HK-2 (cell line): Measurements from ENCODE around the gene HCRTR1.

Source experiments
- DNase-seq: peaks from one replicate; pipeline ENCODE4 v3.0.0-alpha.2; 2018; ENCODE audit not compliant: unreplicated experiment

The HCRTR1 gene

DNA sequence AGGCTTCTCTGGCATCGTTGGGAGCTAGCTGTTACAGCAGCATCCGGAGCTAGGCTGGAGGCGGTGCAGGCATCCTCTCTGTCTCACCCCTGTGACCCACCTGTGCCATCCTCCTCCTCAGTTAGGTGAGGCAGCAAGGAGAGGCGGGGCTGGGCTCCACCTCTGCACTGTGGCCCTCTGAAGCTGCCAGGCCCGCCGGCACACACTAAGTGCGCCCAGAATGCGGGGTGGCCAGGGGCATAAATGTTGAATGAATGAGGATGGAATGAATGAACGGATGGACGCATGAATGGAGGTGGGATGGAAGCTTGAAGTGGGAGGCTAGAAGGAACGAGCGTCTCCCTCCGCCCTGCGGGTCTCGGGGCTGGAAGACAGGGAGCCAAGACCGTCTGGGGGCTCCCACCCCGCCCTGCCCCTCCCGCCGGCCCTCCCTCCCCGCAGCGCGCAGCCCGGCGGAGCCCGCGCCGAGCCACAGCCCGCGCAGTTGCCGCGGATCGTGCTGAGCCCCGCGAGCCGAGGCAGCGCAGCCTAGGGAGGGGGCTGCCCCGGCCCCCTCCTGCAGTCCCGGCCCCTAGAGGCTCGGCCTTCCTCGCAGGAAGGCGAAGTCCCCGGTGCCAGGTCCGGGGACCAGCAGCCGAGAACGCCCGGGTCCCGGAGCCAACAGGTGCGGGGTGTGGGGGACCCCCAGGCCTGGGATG, at the start of gene HCRTR1:
Gene HCRTR1 (plus strand): TSS at position 472 of the 698 bp plus-strand sequence. CDS start 1,504 bp downstream, outside the sequence.
- DNase-seq = no peak

DNA sequence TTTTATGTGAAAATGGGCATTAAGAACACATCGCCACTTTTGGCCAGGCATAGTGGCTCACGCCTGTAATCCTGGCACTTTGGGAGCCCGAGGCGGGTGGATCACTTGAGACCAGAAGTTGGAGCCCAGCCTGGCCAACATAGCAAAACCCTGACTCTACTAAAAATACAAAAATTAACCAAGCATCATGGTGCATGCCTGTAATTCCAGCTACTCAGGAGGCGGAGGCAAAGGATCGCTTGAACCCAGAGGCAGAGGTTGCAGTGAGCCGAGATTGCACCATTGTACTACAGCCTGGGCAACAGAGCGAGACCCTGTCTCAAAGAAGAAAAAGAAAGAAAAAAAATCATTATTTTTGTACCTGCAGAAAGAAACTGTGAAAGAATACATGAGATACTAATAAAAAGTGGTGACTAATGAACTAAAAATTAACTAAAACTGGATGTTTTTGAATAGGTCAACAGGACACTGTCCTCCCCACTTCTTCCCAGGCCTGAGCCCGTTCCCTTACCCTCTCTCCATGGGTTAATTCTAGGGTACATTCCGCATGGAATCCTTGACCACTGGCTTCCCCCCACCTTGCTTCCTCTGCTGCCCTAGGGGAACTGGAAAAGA, 49.4 kb upstream of the HCRTR1 start:
- DNase-seq = no peak

- no peak for DNase-seq
Observed at GRCh38 chr1:31568895-31569595, 48.4 kb upstream of the HCRTR1 start.

- no peak for DNase-seq
Observed at GRCh38 chr1:31569596-31570173, 47.8 kb upstream of the HCRTR1 start.

DNA sequence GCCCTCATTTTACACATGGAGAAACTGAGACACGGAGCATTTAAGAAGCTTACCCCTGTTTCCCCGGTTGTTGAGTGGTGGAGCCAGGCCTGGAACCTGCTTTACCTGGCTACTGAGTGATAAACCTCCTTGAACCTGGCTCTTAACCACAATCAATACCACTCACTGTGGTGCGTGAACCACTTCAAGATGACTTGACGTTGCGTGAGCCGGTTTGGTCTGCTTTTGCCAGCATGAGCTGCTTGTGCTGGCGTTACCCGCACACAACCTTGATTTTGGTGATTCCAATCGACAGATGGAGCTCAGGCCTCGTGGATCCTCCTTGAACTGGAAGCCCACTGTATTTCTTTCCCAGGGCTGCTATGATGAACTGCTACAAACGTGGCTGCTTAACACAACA, 47.3 kb upstream of the HCRTR1 start:
- DNase-seq = no peak

DNA sequence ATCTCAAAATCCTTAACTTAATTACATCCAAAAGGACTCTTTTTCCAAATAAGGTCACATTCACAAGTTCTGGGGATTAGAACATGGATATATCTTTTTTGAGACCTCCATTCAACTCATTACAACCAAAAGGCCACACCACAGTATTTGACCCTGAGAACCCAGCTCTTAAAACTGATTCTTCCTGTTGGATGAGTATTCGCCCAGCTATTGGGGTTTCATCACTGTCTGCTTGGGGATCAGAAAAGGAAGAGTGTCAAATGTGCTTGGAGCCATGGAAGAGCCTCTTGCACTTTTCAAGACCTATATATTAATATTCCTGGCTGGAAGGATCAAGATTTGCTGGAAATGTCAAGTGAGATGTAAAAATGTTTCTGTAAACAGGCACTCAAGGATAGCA, 46.6 kb upstream of the HCRTR1 start:
- no peak for DNase-seq

- no peak for DNase-seq
Observed at GRCh38 chr1:31571340-31572295, 45.9 kb upstream of the HCRTR1 start.

- no peak for DNase-seq
Observed at GRCh38 chr1:31572323-31573104, 45.0 kb upstream of the HCRTR1 start.

GRCh38 chr1:31573261-31573660, 44.2 kb upstream of the HCRTR1 start:
- DNase-seq = no peak

DNA sequence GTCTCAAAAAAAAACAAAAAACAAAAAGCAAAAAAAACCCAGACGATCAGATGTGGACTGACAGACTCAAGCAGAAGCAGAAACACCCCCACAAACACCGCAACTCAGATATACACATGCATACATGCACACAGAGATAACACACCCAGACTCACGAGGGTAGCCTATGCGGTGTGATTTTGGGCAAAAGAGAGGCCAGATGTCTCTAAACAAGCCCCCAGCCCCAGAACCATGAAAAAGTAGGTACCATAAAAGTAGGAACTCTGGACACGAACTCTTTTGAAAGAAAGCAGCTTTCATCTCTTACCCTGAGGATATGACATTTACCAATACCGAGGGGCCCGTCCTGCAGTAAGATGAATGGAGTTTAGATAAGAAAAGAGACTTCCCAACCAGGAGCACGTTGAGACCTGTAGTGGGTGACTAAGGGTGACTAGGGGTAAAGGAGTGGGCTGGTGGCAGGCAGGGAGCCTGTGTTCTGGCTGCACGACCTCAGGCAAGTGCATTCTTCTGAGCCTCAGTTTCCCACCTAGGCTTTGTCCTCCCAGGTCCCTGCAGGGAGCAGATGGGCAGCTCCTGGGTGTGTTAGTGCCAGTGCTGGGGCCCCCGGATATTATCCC, 42.6 kb upstream of the HCRTR1 start:
- peak; percentile 23 for DNase-seq

GRCh38 chr1:31575369-31576140, 41.9 kb upstream of the HCRTR1 start:
- DNase-seq = peak; percentile 51

GRCh38 chr1:31576201-31576669, 41.3 kb upstream of the HCRTR1 start, which contains the start of gene TINAGL1:
TSS of gene TINAGL1 (plus strand) at chr1:31576515. CDS start at chr1:31577149, 634 bp downstream.
- peak; percentile 23 for DNase-seq

DNA sequence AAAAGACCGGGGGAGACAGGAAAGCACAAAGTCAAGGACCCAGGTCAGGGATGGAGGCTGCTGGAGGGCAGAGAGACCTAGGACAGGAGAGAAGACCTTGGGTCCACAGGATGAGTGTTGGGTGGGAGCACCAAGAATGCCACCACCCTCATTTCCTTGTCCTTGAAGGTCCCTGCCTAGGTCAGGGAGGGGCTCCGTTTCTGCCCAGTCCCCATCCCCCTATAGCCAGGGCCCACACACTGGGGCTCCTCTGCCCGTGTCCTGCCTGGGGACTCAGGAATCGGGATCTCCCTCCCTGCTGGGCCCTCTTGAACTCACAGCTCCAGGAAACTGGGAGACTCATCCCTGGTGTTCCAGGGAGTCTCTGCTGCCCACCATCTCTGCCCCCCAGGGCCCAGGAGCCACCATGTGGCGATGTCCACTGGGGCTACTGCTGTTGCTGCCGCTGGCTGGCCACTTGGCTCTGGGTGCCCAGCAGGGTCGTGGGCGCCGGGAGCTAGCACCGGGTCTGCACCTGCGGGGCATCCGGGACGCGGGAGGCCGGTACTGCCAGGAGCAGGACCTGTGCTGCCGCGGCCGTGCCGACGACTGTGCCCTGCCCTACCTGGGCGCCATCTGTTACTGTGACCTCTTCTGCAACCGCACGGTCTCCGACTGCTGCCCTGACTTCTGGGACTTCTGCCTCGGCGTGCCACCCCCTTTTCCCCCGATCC, 40.6 kb upstream of the HCRTR1 start:
- no peak for DNase-seq

DNA sequence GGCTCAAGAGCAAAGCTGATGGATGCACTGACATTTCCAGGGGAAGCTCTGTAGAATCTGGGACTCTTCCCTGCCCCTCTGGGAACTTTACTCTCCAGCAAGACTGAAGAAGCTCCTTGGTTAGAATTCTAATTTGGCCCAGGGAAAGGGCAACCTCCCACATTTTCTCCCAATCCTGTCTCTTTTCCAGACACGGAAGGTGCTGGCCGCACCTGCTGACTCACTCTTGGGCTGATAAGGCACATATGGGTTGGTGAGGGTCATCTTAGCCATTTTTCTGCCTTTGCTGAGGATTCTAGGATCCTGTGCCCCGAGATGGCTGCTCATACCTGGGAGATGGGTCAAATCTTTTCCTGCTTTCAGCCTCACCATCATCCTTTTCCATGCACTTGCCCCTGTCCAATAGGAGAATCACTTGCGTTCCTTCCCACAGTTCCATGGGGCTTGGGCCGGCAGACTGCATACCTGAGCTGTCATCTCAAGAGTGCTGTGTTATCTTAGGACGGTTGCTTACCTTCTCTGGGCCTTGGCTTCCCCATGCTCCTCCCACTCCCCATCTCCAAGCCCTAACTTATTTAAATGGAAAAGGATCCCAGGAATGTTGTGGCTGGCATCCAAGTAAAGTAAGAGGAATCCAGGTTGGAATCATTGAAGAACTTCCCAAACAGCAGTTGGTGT, 39.8 kb upstream of the HCRTR1 start:
- DNase-seq = peak; percentile 32

DNA sequence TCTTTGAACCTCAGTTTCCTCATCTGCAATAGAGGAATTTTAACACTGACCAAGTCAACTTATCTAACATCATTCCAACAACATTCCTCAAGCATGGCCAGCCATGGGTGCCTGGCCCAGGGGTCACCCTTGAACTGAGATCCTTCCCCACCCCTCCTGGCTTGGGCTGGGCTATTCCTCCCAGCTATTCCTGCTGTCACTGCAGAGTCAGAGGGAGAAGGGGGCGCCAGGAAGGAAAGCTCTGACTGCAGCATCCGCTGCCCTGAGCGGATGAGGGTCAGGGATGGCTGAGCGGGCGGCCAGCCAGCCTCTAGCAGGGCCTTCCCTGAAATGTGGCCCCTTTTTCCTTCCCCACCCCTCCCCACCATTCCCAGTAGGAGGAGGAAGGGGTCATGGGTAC, 38.1 kb upstream of the HCRTR1 start:
- DNase-seq = peak; percentile 59

DNA sequence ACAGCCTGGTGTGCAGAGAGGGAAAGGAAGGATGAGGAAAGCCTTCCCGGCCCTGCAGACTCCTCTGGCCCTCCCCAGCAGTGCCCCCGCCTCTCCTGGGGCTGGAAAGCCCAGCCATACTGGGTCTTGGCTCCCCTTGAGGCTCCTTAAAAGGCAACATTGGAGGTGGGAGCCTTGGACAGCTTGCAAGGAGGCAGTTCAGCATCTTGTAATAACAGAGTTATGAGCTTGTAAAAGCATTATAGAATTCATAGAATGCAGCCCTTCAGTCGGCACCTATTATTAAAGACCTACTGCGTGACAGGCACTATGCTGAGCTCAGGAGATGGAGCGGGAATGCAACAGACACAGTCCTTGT, 37.0 kb upstream of the HCRTR1 start:
- DNase-seq = no peak

DNA sequence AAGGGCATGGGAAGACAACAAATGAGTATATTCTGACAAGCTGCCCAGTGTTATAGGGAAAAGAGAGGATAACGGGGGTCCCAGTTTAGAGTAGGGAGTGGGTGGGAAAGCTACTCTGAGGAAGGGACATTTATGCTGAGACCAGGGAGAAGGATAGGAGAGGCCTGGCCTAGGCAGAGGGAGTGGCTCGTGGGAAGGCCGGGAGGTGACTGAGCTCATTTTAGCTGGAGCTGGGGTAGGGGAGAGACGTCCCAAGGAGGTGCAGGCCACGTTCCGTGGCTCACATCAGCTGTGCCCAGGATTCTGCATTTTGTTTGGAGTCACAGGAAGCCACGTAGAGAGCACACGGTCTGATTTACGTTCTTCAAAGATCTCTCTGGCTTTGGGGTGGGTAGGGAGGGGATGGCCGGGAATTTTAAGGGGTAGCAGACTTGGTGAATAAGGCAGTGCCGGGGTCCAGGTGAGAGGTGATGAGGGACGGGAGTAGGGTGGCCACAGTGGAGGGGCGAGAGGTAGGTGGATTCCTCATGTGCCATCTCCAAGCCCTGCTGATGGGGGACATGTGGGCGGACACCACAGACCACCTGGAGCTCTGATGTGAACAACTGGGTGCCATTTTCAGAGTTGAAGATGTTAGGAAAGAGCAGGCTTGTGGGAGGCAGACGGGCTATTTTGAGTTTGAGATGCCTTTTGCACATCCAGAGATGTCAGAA, 36.4 kb upstream of the HCRTR1 start:
- DNase-seq = no peak
